ENCODE measurements around the gene MARK4. TPM values are rescaled to one million over a fixed set of nuclear protein-coding genes. Genes with fewer than 3 reads are reported as not detected.

The MARK4 gene
- total RNA-seq, 1 donor from 2014 or later = 16.7 TPM

- no peaks in the 10 kb centered on the region for H3K36me3 ChIP-seq
- no peaks in the 10 kb centered on the region for H3K9me3 ChIP-seq
- no peak for DNase-seq (ENCODE audit: extremely low spot score in 2 of 2)
- no peak overlapping the region for H3K27ac ChIP-seq
- TF ChIP-seq POLR2A (IDR thresholded peaks at IDR 0.05) = no peak
- no peak for TF ChIP-seq POLR2AphosphoS5 (IDR thresholded peaks at IDR 0.05; ENCODE audit: insufficient read depth in 1 of 2, low read depth in 1 of 2)
- H3K27me3 ChIP-seq = no peaks in the 10 kb centered on the region
- peak overlapping the region in 1 of 2 donors; percentile 21 for H3K4me3 ChIP-seq
- intact Hi-C loops (cut with DNase I) = no loop called here
- H3K4me1 ChIP-seq = peaks cover 13% of the 10 kb centered on the region
Measured at GRCh38 chr19:45244133-45244794, 6.8 kb upstream of the MARK4 start.

DNA sequence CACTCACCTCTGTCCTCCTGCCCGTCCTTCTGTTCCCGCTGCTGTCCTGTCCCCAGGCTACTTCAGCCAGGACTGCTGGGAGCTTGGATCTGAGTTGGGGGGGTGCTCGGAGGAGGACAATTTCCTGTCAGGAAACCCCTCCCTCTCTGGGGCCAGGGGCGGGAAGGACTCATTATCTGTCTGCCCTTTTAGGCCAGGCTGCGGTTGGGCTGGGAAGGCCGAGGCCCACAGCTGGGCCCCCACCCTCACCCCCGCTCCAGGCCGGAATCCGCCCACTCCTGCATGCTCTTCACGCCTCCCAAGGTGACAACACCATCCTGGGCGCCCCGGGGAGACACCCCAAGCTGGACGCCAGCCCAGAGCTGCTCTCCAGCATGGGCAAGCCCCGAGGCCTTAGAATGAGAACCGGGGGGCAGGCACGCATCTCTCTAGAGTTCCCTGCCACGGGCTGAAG is 5.7 kb upstream of the MARK4 start, which contains the start of gene EXOC3L2:
Gene EXOC3L2, minus strand, starts transcription at position 74 of the 454 bp plus-strand sequence. CDS start 6,362 bp downstream, outside the sequence.
- H3K27ac ChIP-seq = no peak within 1 kb of the TSS
- intact Hi-C loops (cut with DNase I) = no loop called here
- TF ChIP-seq POLR2A (IDR thresholded peaks at IDR 0.05) = no peak
- TF ChIP-seq POLR2AphosphoS5 (IDR thresholded peaks at IDR 0.05; ENCODE audit: insufficient read depth in 1 of 2, low read depth in 1 of 2) = no peak
- TF ChIP-seq CTCF (IDR thresholded peaks at IDR 0.05) = no peak

DNA sequence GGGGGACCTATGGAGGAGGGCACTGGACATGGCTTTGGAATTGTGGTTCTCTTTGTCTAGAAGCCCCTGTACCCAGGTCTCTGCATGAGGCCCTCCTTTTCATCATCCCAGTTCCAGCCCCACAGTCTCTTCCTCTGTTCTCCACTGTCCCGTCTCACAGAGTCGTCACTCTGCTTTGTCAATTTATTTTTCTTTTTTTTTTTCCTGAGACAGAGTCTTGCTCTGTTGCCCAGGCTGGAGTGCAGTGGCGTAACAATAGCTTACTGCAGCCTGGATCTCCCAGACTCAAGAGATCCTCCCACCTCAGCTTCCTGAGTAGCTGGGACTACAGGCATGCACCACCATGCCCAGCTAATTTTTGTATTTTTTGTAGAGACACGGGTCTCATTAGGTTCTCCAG is 5.2 kb upstream of the MARK4 start:
- no peaks in the 10 kb centered on the region for H3K9me3 ChIP-seq
- TF ChIP-seq POLR2AphosphoS5 (IDR thresholded peaks at IDR 0.05; ENCODE audit: insufficient read depth in 1 of 2, low read depth in 1 of 2) = no peak
- TF ChIP-seq CTCF (IDR thresholded peaks at IDR 0.05) = no peak
- no peak for TF ChIP-seq POLR2A (IDR thresholded peaks at IDR 0.05)
- intact Hi-C loops (cut with DNase I) = no loop called here
- peaks cover 21% of the 10 kb centered on the region for H3K4me1 ChIP-seq
- no peak for DNase-seq (ENCODE audit: extremely low spot score in 2 of 2)
- H3K4me3 ChIP-seq = no peak overlapping the region
- no peaks in the 10 kb centered on the region for H3K27me3 ChIP-seq
- no peaks in the 10 kb centered on the region for H3K36me3 ChIP-seq
- no peak overlapping the region for H3K27ac ChIP-seq

More for the DNA sequence above, 5.7 kb upstream of the MARK4 start, which contains the start of gene EXOC3L2:
- Histone ChIP-seq H3K27me3 (no peaks in the 10 kb centered on the region), H3K36me3 (no peaks in the 10 kb centered on the region), H3K9me3 (no peaks in the 10 kb centered on the region), H3K4me3 (peak within 1 kb of the TSS in 1 of 2 donors; percentile 21), H3K4me1 (peaks cover 17% of the 10 kb centered on the region)
- DNase-seq (ENCODE audit: extremely low spot score in 2 of 2) = no peak

DNA sequence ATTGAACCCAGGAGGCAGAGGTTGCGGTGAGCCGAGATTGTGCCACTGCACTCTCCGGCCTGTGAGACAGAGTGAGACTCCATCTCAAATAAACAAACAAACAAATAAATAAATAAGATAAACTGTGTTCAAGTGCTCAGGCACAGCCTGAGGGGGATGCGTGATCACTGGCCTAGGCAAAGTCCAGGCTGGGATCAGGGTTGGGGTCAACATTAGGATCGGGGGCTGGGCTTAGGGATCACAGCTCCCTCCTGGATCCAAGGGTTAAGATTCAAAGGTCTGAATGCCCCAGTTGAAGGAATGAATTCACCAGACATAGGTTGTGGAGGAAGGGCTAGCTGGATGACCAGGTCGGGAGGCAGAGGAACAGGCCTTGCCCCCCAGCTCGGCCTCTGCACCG is 3.9 kb upstream of the MARK4 start:
- H3K9me3 ChIP-seq = no peaks in the 10 kb centered on the region
- no peak overlapping the region for H3K4me3 ChIP-seq
- peaks cover 26% of the 10 kb centered on the region for H3K4me1 ChIP-seq
- DNase-seq (ENCODE audit: extremely low spot score in 2 of 2) = no peak
- no peaks in the 10 kb centered on the region for H3K27me3 ChIP-seq
- no peak overlapping the region for H3K27ac ChIP-seq
- intact Hi-C loops (cut with DNase I) = no loop called here
- TF ChIP-seq POLR2A (IDR thresholded peaks at IDR 0.05) = no peak
- no peak for TF ChIP-seq POLR2AphosphoS5 (IDR thresholded peaks at IDR 0.05; ENCODE audit: insufficient read depth in 1 of 2, low read depth in 1 of 2)
- no peak for TF ChIP-seq CTCF (IDR thresholded peaks at IDR 0.05)
- H3K36me3 ChIP-seq = no peaks in the 10 kb centered on the region

DNA sequence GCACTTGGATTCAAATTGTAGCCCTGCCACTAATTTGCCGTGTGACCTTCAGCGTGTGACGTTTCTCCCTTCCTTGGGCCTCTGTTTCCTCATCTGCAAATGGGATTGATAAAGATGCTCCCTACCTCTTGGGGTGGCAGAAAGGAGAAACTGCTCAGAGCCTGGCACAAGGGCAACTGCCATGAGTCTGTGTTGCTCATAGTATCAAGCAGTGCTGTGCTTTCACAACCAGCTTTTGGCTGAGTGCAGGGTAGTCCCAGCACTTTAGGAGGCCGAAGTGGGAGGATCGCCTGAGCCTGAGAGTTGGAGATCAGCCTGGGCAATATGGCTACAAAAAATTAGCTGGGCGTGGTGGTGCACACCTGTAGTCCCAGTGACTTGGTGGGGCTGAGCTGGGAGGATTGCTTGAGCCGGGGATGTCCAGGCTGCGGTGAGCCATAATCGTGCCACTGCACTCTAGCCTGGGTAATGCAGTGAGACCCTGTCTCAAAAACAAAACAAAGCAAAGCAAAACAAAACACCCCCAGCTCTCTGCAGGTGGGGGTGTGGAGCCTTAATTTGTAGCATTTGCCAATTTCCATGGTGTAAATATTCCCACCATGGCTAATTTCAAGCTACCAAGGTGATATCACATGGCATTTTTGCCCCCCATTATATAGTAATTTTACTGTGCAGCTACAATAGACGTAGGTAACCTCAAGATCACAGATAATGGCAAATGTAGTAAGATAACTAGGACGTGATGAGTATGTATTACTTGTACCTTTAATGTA is 1.6 kb upstream of the MARK4 start:
- TF ChIP-seq POLR2A (IDR thresholded peaks at IDR 0.05) = no peak
- no peak for TF ChIP-seq POLR2AphosphoS5 (IDR thresholded peaks at IDR 0.05; ENCODE audit: insufficient read depth in 1 of 2, low read depth in 1 of 2)
- no peak for TF ChIP-seq CTCF (IDR thresholded peaks at IDR 0.05)
- no peaks in the 10 kb centered on the region for H3K36me3 ChIP-seq
- H3K4me3 ChIP-seq = no peak overlapping the region
- intact Hi-C loops (cut with DNase I) = no loop called here
- H3K4me1 ChIP-seq = peaks cover 49% of the 10 kb centered on the region
- H3K27ac ChIP-seq = no peak overlapping the region
- H3K27me3 ChIP-seq = no peaks in the 10 kb centered on the region
- DNase-seq (ENCODE audit: extremely low spot score in 2 of 2) = no peak
- H3K9me3 ChIP-seq = no peaks in the 10 kb centered on the region
